SK-N-SH treated with all-trans-retinoic acid at 6 μM for 48 hours (cell line): ENCODE data around the gene VWA5B2.

ENCODE experiments used
- BACH2 ChIP-seq: fragments of 250-450 bp; sonication (Bioruptor Pico); IDR thresholded peaks from 2 replicates; pipeline ENCODE4 v1.9.0; 2021; ENCODE audit warnings: mild to moderate bottlenecking, borderline replicate concordance
- ESRRG ChIP-seq: fragments of 250-450 bp; sonication (Bioruptor Pico); IDR thresholded peaks from 2 replicates; pipeline ENCODE4 v1.6.1; 2021; ENCODE audit warnings: mild to moderate bottlenecking
- ZNF8 ChIP-seq: fragments of 450-650 bp; formaldehyde crosslinking; IDR thresholded peaks from 2 replicates; pipeline ENCODE4 v1.5.0; 2020; ENCODE audit warnings: mild to moderate bottlenecking, moderate library complexity
- TF ChIP-seq, protein P1 (sequence below): fragments of 250-450 bp; sonication (Bioruptor Pico); IDR thresholded peaks from 2 replicates; pipeline ENCODE4 v1.8.0; 2021; ENCODE audit warnings: low read depth, mild to moderate bottlenecking, moderate library complexity, borderline replicate concordance
- TF ChIP-seq, protein P2 (sequence below): fragments of 250-450 bp; sonication (Bioruptor Pico); IDR thresholded peaks from 2 replicates; pipeline ENCODE4 v1.8.0; 2020; ENCODE audit warnings: mild to moderate bottlenecking, moderate library complexity, borderline replicate concordance
- TF ChIP-seq, protein P3 (sequence below): fragments of 250-450 bp; sonication (Bioruptor Pico); IDR thresholded peaks from 2 replicates; pipeline ENCODE4 v1.5.1; 2020; ENCODE audit warnings: low read depth, mild to moderate bottlenecking, moderate library complexity

DNA sequence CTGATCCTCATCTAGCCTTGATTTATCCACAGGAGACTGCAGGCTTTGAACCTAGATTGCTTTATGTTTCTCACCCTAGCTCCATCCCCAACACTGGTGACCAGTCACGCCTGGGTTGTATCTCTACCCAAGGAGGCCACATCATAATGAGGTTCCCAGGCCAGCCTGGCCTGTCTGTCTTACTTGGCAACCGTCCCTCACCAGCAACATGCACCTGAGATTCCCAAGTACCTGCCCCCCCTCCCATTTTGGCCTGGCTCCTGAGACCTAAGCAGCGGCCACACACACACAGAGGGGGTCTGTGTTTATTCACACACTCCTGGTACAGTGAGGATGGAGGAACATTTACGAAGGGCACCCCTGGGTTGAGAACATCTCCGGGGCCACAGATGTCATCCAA, 29.5 kb downstream of the VWA5B2 start:
- TF ChIP-seq, protein P1, sequence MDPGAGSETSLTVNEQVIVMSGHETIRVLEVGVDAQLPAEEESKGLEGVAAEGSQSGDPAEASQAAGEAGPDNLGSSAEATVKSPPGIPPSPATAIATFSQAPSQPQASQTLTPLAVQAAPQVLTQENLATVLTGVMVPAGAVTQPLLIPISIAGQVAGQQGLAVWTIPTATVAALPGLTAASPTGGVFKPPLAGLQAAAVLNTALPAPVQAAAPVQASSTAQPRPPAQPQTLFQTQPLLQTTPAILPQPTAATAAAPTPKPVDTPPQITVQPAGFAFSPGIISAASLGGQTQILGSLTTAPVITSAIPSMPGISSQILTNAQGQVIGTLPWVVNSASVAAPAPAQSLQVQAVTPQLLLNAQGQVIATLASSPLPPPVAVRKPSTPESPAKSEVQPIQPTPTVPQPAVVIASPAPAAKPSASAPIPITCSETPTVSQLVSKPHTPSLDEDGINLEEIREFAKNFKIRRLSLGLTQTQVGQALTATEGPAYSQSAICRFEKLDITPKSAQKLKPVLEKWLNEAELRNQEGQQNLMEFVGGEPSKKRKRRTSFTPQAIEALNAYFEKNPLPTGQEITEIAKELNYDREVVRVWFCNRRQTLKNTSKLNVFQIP: no peak
- TF ChIP-seq, protein P2, sequence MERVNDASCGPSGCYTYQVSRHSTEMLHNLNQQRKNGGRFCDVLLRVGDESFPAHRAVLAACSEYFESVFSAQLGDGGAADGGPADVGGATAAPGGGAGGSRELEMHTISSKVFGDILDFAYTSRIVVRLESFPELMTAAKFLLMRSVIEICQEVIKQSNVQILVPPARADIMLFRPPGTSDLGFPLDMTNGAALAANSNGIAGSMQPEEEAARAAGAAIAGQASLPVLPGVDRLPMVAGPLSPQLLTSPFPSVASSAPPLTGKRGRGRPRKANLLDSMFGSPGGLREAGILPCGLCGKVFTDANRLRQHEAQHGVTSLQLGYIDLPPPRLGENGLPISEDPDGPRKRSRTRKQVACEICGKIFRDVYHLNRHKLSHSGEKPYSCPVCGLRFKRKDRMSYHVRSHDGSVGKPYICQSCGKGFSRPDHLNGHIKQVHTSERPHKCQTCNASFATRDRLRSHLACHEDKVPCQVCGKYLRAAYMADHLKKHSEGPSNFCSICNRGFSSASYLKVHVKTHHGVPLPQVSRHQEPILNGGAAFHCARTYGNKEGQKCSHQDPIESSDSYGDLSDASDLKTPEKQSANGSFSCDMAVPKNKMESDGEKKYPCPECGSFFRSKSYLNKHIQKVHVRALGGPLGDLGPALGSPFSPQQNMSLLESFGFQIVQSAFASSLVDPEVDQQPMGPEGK (CRISPR knock-in tag): no peak
- TF ChIP-seq ESRRG (CRISPR knock-in tag): no peak
- no peak for TF ChIP-seq ZNF8 (CRISPR knock-in tag)
- TF ChIP-seq BACH2 (CRISPR knock-in tag): no peak
- TF ChIP-seq, protein P3, sequence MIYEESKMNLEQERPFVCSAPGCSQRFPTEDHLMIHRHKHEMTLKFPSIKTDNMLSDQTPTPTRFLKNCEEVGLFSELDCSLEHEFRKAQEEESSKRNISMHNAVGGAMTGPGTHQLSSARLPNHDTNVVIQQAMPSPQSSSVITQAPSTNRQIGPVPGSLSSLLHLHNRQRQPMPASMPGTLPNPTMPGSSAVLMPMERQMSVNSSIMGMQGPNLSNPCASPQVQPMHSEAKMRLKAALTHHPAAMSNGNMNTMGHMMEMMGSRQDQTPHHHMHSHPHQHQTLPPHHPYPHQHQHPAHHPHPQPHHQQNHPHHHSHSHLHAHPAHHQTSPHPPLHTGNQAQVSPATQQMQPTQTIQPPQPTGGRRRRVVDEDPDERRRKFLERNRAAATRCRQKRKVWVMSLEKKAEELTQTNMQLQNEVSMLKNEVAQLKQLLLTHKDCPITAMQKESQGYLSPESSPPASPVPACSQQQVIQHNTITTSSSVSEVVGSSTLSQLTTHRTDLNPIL (CRISPR knock-in tag): no peak
